GM04504 (cell line): ENCODE data around the gene SLX4IP.

ENCODE experiments used
- DNase-seq: peaks from one replicate; pipeline ENCODE4 v3.0.0-alpha.2; 2012; ENCODE audit warnings: low read depth

Gene SLX4IP

GRCh38 chr20:10551732-10552724, 116.9 kb downstream of the SLX4IP start:
- no peak for DNase-seq

GRCh38 chr20:10553326-10553984, 118.3 kb downstream of the SLX4IP start:
- DNase-seq, result peak; percentile 35

- no peak for DNase-seq
Observed at GRCh38 chr20:10554285-10554684, 119.2 kb downstream of the SLX4IP start.

- no peak for DNase-seq
Observed at GRCh38 chr20:10555393-10555792, 120.3 kb downstream of the SLX4IP start.

- DNase-seq, result peak; percentile 40
Observed at GRCh38 chr20:10555865-10556308, 120.8 kb downstream of the SLX4IP start.

- no peak for DNase-seq
Observed at GRCh38 chr20:10556519-10557083, 121.5 kb downstream of the SLX4IP start.

GRCh38 chr20:10557685-10558084, 122.6 kb downstream of the SLX4IP start:
- no peak for DNase-seq

GRCh38 chr20:10558635-10559187, 123.6 kb downstream of the SLX4IP start:
- DNase-seq, result peak; percentile 52

- DNase-seq, result no peak
Observed at GRCh38 chr20:10559266-10559665, 124.2 kb downstream of the SLX4IP start.

GRCh38 chr20:10560686-10561085, 125.6 kb downstream of the SLX4IP start:
- no peak for DNase-seq

GRCh38 chr20:10561302-10561701, 126.2 kb downstream of the SLX4IP start:
- DNase-seq, result no peak

- DNase-seq, result no peak
Observed at GRCh38 chr20:10562899-10563298, 127.8 kb downstream of the SLX4IP start.

- DNase-seq, result no peak
Observed at GRCh38 chr20:10563935-10564492, 128.9 kb downstream of the SLX4IP start.

GRCh38 chr20:10565191-10565921, 130.3 kb downstream of the SLX4IP start:
- DNase-seq, result peak; percentile 64

GRCh38 chr20:10565922-10566897, 131.1 kb downstream of the SLX4IP start:
- no peak for DNase-seq

- DNase-seq, result no peak
Observed at GRCh38 chr20:10568032-10568431, 132.9 kb downstream of the SLX4IP start.

- no peak for DNase-seq
Observed at GRCh38 chr20:10571313-10571815, 136.3 kb downstream of the SLX4IP start.

GRCh38 chr20:10572853-10573252, 137.7 kb downstream of the SLX4IP start:
- DNase-seq, result no peak

- no peak for DNase-seq
Observed at GRCh38 chr20:10573273-10573950, 138.3 kb downstream of the SLX4IP start.
